ENCODE results near the gene SDF2L1.

SDF2L1 gene

GRCh38 chr22:21684492-21685163 is 42.5 kb downstream of the SDF2L1 start:
- Histone ChIP-seq H3K36me3 (ENCODE audit: control insufficient read depth, insufficient read depth, low read length) (peaks cover 39% of the 10 kb centered on the region), H3K27me3 (replicated peaks; ENCODE audit: control insufficient read depth, insufficient read depth, low read length) (no peaks in the 10 kb centered on the region), H3K4me3 (replicated peaks; ENCODE audit: low read depth, low read length) (no peak overlapping the region)
- TF ChIP-seq CTCF (IDR thresholded peaks at IDR 0.05; ENCODE audit: insufficient read depth, low read length, poor library complexity, severe bottlenecking): no peak
- no peak for DNase-seq (ENCODE audit: extremely low read depth, insufficient read length)

- H3K36me3 ChIP-seq (ENCODE audit: control insufficient read depth, insufficient read depth, low read length): peaks cover 42% of the 10 kb centered on the region
- TF ChIP-seq CTCF (IDR thresholded peaks at IDR 0.05; ENCODE audit: insufficient read depth, low read length, poor library complexity, severe bottlenecking): no peak
- no peak for DNase-seq (ENCODE audit: extremely low read depth, insufficient read length)
- no peaks in the 10 kb centered on the region for H3K27me3 ChIP-seq (replicated peaks; ENCODE audit: control insufficient read depth, insufficient read depth, low read length)
- no peak overlapping the region for H3K4me3 ChIP-seq (replicated peaks; ENCODE audit: low read depth, low read length)
These were observed 43.0 kb downstream of the SDF2L1 start for GRCh38 chr22:21685164-21685513.

GRCh38 chr22:21686193-21686608 is 44.1 kb downstream of the SDF2L1 start:
- peaks cover 39% of the 10 kb centered on the region for H3K36me3 ChIP-seq (ENCODE audit: control insufficient read depth, insufficient read depth, low read length)
- no peak for TF ChIP-seq CTCF (IDR thresholded peaks at IDR 0.05; ENCODE audit: insufficient read depth, low read length, poor library complexity, severe bottlenecking)
- no peak for DNase-seq (ENCODE audit: extremely low read depth, insufficient read length)
- no peak overlapping the region for H3K4me3 ChIP-seq (replicated peaks; ENCODE audit: low read depth, low read length)
- H3K27me3 ChIP-seq (replicated peaks; ENCODE audit: control insufficient read depth, insufficient read depth, low read length): no peaks in the 10 kb centered on the region

- DNase-seq (ENCODE audit: extremely low read depth, insufficient read length): no peak
- H3K4me3 ChIP-seq (replicated peaks; ENCODE audit: low read depth, low read length): no peak overlapping the region
- no peak for TF ChIP-seq CTCF (IDR thresholded peaks at IDR 0.05; ENCODE audit: insufficient read depth, low read length, poor library complexity, severe bottlenecking)
- peaks cover 39% of the 10 kb centered on the region for H3K36me3 ChIP-seq (ENCODE audit: control insufficient read depth, insufficient read depth, low read length)
- no peaks in the 10 kb centered on the region for H3K27me3 ChIP-seq (replicated peaks; ENCODE audit: control insufficient read depth, insufficient read depth, low read length)
These were observed 44.7 kb downstream of the SDF2L1 start for GRCh38 chr22:21686634-21687393.

GRCh38 chr22:21687685-21688259 is 45.7 kb downstream of the SDF2L1 start:
- no peak overlapping the region for H3K4me3 ChIP-seq (replicated peaks; ENCODE audit: low read depth, low read length)
- no peak for TF ChIP-seq CTCF (IDR thresholded peaks at IDR 0.05; ENCODE audit: insufficient read depth, low read length, poor library complexity, severe bottlenecking)
- no peaks in the 10 kb centered on the region for H3K27me3 ChIP-seq (replicated peaks; ENCODE audit: control insufficient read depth, insufficient read depth, low read length)
- DNase-seq (ENCODE audit: extremely low read depth, insufficient read length): no peak
- peaks cover 31% of the 10 kb centered on the region for H3K36me3 ChIP-seq (ENCODE audit: control insufficient read depth, insufficient read depth, low read length)

Data from GM06990 (cell line).